Measurements from ENCODE around the gene RUNDC3A.

The RUNDC3A gene

DNA sequence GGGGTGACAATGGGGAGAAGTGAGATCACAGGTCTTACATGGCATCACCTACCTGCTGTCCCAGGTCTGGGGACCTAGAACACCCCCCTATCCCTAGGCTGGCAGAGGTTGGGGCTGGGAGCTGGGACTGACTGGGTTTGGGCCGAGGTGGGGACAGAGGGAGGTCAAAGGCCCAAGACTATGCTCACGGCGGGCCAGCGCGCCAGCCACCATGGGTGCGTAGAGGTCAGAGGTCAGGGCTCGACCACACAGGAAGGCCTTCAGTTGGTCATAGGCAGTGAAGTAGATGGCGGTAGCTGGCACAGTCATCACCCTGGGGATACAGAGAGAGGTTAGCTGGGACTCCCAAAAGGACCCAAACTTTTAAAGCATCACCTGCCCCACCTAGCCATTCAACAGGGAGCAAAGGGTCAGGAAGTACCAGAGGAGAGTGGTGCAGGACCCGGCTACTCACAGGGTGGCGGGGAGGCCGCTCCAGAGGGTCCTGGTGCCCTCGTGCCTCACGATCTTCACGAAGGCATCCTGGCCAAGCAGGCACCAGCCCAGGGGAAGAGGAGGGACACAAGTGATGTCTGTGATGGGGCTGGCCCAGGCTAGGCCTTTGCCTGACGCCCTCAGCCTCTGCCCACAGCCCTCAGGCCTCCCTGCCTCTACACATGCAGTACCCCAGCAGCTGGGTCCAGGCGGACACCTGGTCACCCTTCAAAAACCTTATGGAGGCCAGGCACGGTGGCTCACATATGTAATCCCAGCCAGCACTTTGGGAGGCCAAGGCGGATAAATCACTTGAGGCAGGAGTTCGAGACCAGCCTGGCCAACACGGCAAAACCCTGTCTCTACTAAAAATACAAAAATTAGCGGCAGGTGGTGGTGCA is 13.1 kb downstream of the RUNDC3A start:
- ChIA-PET CTCF (interaction anchor here (0.9 to 1.9 kb wide), 5 partner anchors 9 to 378 kb away, joined by 3 to 12 read pairs (median 3); no protein-coding TSS in a partner anchor), POLR2A (no interaction called here)
- TF ChIP-seq, protein P1, sequence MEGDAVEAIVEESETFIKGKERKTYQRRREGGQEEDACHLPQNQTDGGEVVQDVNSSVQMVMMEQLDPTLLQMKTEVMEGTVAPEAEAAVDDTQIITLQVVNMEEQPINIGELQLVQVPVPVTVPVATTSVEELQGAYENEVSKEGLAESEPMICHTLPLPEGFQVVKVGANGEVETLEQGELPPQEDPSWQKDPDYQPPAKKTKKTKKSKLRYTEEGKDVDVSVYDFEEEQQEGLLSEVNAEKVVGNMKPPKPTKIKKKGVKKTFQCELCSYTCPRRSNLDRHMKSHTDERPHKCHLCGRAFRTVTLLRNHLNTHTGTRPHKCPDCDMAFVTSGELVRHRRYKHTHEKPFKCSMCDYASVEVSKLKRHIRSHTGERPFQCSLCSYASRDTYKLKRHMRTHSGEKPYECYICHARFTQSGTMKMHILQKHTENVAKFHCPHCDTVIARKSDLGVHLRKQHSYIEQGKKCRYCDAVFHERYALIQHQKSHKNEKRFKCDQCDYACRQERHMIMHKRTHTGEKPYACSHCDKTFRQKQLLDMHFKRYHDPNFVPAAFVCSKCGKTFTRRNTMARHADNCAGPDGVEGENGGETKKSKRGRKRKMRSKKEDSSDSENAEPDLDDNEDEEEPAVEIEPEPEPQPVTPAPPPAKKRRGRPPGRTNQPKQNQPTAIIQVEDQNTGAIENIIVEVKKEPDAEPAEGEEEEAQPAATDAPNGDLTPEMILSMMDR (IDR thresholded peaks at IDR 0.05; ENCODE audit: insufficient read depth, low read length, missing control alignments): no peak
- H3K4me3 ChIP-seq (ENCODE audit: low read depth, low read length): no peak overlapping the region
- no peak for DNase-seq (ENCODE audit: low read depth, low spot score)

DNA sequence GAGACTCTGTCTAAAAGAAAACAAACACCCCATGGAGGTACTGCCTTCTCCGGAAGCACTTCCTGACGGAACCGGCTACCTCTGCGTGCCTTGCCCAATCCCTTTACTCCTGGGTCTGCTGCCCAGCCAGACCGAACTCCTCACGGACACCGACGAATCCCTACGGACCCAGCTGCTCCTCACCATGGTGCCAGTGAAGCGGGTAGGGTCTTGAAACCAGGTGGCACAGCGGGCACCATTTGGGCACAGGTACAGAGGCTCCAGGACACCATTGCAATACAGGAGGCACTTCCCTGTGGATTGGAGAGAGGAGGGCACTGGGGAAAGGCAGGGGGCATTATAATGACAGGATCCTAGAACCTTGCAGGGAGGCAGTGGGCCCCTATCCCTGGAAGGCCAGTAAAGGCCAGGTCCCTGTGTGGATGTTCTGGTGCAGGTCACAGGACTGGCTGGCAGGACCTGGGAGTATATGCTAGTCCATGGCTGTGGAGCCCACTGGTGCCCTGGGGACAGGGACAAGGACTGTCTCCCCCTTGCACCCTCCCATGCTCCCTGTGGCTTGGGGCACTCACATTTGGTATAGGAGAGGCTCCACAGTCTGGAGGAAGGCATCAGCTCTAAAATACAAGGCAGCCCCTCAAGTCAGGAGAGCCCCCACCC is 14.0 kb downstream of the RUNDC3A start:
- ChIA-PET POLR2A (no interaction called here), CTCF (interaction anchor here (1.3 to 2.7 kb wide), 3 partner anchors 8 to 112 kb away, joined by 3 to 12 read pairs (median 7); no protein-coding TSS in a partner anchor)
- no peak for DNase-seq (ENCODE audit: low read depth, low spot score)

DNA sequence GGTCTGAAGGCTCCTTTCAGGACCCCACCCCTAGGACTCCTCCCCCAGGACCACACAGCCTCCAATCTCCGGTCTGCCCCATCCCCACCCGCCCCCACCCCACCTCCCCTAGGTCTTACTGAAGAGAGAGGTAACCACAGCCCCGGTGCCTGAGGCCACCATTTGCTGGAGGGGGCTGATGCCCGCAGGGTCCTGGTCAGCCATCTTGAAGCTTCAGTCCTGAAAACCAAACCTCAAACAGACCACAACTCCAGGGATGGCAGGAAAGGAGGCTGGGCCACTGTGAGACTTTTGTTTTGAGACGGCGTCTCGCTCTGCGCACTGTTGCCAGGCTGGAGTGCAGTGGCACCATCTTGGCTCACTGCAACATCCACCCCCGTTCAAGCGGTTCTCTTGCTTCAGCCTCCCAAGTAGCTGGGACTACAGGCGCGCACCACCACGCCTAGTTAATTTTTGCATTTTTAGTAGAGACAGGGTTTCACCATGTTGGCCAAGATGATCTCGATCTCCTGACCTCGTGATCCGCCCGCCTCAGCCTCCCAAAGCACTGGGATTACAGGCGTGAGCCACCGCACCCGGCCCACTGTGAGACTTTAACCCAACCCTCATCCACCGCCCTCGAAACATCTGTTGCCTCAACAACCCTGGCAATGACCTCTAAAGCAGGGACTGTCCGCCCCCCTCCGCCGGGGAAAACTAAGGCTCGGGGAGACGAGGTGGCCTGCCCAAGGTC is 15.1 kb downstream of the RUNDC3A start:
- DNase-seq (ENCODE audit: low read depth, low spot score): no peak
- ChIA-PET POLR2A (no interaction called here), CTCF (interaction anchor here (1.3 to 2.7 kb wide), 4 partner anchors 9 to 313 kb away, joined by 3 to 12 read pairs (median 4); no protein-coding TSS in a partner anchor)
- TF ChIP-seq, protein P1 (IDR thresholded peaks at IDR 0.05; ENCODE audit: insufficient read depth, low read length, missing control alignments): no peak
- peak overlapping the region; percentile 85 for H3K4me3 ChIP-seq (ENCODE audit: low read depth, low read length)

More for the DNA sequence above, 14.0 kb downstream of the RUNDC3A start:
- H3K4me3 ChIP-seq (ENCODE audit: low read depth, low read length): no peak overlapping the region
- TF ChIP-seq, protein P1 (IDR thresholded peaks at IDR 0.05; ENCODE audit: insufficient read depth, low read length, missing control alignments): no peak

DNA sequence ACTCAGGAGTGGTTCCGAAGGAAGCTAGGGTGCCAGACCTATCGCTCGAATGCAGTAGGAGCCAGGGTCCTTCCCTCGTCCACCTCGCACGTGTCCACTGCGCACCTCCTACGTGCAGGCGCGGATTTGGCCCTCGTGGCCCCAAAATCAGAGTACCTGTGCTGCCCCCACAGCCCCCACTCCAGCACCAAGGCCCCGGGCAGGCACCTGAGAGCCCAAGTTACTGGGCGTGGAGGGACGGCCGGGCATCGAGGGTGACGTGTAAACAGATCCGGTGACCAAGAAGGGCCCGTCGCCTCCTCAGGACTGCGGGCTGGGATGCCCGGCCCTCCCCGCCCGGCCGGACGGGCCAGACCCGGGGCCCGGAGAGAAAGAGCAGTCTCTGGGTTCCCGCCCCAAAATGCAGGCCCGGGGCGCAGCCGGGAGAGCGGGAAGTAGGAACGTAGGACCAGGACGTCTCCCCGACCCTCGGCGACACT is 15.7 kb downstream of the RUNDC3A start:
- peak overlapping the region; percentile 85 for H3K4me3 ChIP-seq (ENCODE audit: low read depth, low read length)
- no peak for DNase-seq (ENCODE audit: low read depth, low spot score)
- TF ChIP-seq, protein P1 (IDR thresholded peaks at IDR 0.05; ENCODE audit: insufficient read depth, low read length, missing control alignments): no peak
- ChIA-PET POLR2A (no interaction called here), CTCF (interaction anchor here (0.7 to 2.7 kb wide), 4 partner anchors 114 to 446 kb away, joined by 3 to 12 read pairs (median 4); no protein-coding TSS in a partner anchor)

DNA sequence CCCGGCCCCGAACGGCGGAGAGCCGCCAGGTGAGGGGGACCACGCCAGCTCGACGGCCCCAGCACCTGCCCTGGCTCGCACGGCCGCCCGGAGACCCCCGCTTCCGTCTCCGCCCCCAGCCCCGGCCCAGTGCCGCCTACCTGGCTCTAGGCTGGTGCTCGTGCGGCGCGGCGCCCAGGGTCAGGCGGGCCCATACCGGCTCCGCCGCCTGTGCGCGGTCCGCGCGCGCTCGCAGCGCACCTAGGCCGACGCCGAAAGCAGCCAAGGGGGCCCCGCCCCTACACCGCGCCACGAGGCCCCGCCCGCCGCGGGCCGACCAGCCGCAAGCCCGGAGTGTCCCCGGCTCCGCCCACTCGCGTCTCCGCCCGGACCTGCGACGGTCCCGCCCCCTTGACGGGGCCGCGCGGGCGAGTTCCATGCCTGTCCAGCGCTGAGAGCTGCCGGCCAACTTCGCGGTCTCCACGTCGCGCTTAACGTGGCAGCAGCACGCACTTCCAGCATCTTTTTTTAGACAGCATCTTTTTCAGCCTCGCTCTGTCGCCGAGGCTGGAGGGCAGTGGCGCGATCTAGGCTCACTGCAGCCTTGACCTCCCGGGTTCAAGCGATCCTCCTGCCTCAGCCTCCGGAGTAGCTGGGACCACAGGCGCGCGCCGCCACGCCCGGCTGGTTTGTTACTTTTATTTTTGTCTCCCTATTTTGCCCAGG is 16.3 kb downstream of the RUNDC3A start, which contains the start of gene SLC25A39:
TSS of gene SLC25A39 (minus strand) at position 253 of the 705 bp plus-strand sequence. CDS start 1,261 bp downstream, outside the sequence.
- ChIA-PET POLR2A (no interaction called here), CTCF (interaction anchor here (0.7 to 2.7 kb wide), 7 partner anchors 26 to 447 kb away, joined by 3 to 12 read pairs (median 3); no protein-coding TSS in a partner anchor)
- peak within 1 kb of the TSS; percentile 85 for H3K4me3 ChIP-seq (ENCODE audit: low read depth, low read length)
- DNase-seq (ENCODE audit: low read depth, low spot score): no peak
- TF ChIP-seq, protein P1 (IDR thresholded peaks at IDR 0.05; ENCODE audit: insufficient read depth, low read length, missing control alignments): no peak
